Fibroblast of lung (primary cell): ENCODE data around the gene OXSR1.

ENCODE experiments used
- EZH2 ChIP-seq: IDR thresholded peaks from 2 replicates; pipeline ENCODE4 v1.5.1; 2012; ENCODE audit warnings: low read length, control low read depth, mild to moderate bottlenecking; ENCODE audit errors: missing control alignments
- TF ChIP-seq, protein P1 (sequence below), 2 donors: IDR thresholded peaks in 1 of 2; conservative IDR thresholded peaks in 1 of 2; 1 replicate in 1 of 2; 2 replicates in 1 of 2; pipeline ENCODE4 v1.5.1; 2011 to 2012; ENCODE audit warnings: low read length in 2 of 2, control low read depth in 1 of 2, inconsistent platforms in 1 of 2, low read depth in 1 of 2, mild to moderate bottlenecking in 1 of 2

DNA sequence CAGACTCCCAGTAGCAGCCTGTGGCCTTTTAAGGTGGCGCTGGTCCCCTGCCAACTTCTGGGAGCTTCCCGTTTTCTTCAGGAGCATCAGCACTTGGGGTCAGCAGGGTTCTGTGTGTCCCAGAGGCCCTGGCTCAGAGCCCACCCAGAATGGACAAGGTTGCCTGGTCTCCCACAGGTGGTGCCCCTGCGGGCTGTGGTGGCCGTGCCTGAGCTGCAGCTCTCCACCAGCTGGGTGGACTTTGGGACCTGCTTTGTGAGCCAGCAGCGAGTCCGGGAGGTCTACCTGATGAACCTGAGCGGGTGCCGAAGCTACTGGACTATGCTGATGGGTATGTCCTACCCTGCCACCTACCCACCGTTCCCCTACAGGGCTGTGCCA lies 43.9 kb upstream of the OXSR1 start:
- TF ChIP-seq, protein P1, sequence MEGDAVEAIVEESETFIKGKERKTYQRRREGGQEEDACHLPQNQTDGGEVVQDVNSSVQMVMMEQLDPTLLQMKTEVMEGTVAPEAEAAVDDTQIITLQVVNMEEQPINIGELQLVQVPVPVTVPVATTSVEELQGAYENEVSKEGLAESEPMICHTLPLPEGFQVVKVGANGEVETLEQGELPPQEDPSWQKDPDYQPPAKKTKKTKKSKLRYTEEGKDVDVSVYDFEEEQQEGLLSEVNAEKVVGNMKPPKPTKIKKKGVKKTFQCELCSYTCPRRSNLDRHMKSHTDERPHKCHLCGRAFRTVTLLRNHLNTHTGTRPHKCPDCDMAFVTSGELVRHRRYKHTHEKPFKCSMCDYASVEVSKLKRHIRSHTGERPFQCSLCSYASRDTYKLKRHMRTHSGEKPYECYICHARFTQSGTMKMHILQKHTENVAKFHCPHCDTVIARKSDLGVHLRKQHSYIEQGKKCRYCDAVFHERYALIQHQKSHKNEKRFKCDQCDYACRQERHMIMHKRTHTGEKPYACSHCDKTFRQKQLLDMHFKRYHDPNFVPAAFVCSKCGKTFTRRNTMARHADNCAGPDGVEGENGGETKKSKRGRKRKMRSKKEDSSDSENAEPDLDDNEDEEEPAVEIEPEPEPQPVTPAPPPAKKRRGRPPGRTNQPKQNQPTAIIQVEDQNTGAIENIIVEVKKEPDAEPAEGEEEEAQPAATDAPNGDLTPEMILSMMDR (conservative IDR thresholded peaks at IDR 0.05 in 1 of 2, IDR thresholded peaks at IDR 0.05 in 1 of 2; ENCODE audit: low read depth in 1 of 2, low read length in 2 of 2) = no peak
- TF ChIP-seq EZH2 = no peak
